HepG2 (cell line): Measurements from ENCODE around the gene ALMS1. TPM values are rescaled to one million over a fixed set of nuclear protein-coding genes. Genes with fewer than 3 reads are reported as not detected.

ENCODE experiments used
- ATAC-seq: fragments of 200-7000 bp; cut with Tn5 transposase; 3 replicates; pipeline ENCODE4 v1.9.1; 2020; ENCODE audit warnings: mild to moderate bottlenecking, moderate library complexity
- BruUV-seq: library from RNA; stranded (reverse); fragments of 400-500 nt; replicated peaks from 2 replicates; lab custom pipeline; 2021; lab: Mats Ljungman, UMichigan
- CTCF ChIA-PET: fragments of 300-600 bp; formaldehyde crosslinking; extraction: SDS; loops from one replicate; lab custom pipeline; 2021; ENCODE audit warnings: low total read pairs, inconsistent platforms, low intra/inter-chr PET ratio; lab: Yijun Ruan, JAX
- POLR2A ChIA-PET: fragments of 350-600 bp; sonication (Branson Sonifier 250); formaldehyde crosslinking; loops from one replicate; lab custom pipeline; 2020; ENCODE audit warnings: antibody characterized with exemption, inconsistent platforms; lab: Yijun Ruan, JAX
- DNase-seq: peaks from one replicate; pipeline ENCODE4 v3.0.0-alpha.2; 2015; ENCODE audit warnings: low spot score
- FAIRE-seq: peaks from 3 replicates; lab custom pipeline; 2011; peaks lifted over from hg19 to GRCh38; lab: Jason Lieb, UNC
- H2AFZ ChIP-seq: one replicate; pipeline ENCODE4 v1.6.1; 2011; ENCODE audit warnings: low read length, inconsistent platforms
- H3K27ac ChIP-seq: fragments of 300-600 bp; 3 replicates; pipeline ENCODE4 v1.8.0; 2011; ENCODE audit warnings: mixed run types, mild to moderate bottlenecking, mixed read lengths, low read length, inconsistent platforms; ENCODE audit not compliant: insufficient read depth; ENCODE audit errors: extremely low read length
- H3K27me3 ChIP-seq, 2 experiments: fragments of 200-600 bp in 1 of 2; 2 replicates in 1 of 2; 3 replicates in 1 of 2; pipeline versions ENCODE4 v1.6.0 to v1.8.0; 2011; ENCODE audit warnings: low read length in 2 of 2, mild to moderate bottlenecking in 2 of 2, moderate library complexity in 2 of 2, inconsistent platforms in 1 of 2; ENCODE audit not compliant: insufficient read depth in 2 of 2, control insufficient read depth in 1 of 2
- H3K36me3 ChIP-seq, 2 experiments: fragments of 200-600 bp in 1 of 2; replicated peaks in 1 of 2; 2 replicates in 1 of 2; 3 replicates in 1 of 2; pipeline versions ENCODE4 v1.5.1 to v1.8.0; 2011; ENCODE audit warnings: low read length in 2 of 2, inconsistent platforms in 1 of 2; ENCODE audit not compliant: insufficient read depth in 2 of 2, control insufficient read depth in 1 of 2
- H3K4me1 ChIP-seq: 2 replicates; pipeline ENCODE4 v1.5.1; 2012; ENCODE audit warnings: low read length, inconsistent platforms; ENCODE audit not compliant: insufficient read depth
- H3K4me2 ChIP-seq: 2 replicates; pipeline ENCODE4 v1.6.0; 2011; ENCODE audit warnings: low read depth, low read length, inconsistent platforms
- H3K4me3 ChIP-seq, 3 experiments: fragments of 200-600 bp in 1 of 3; sonication (generic), shearing (Covaris generic) in 1 of 3; replicated peaks in 1 of 3; 2 replicates each; pipeline ENCODE4 v1.5.1; 2011 to 2016; ENCODE audit warnings: low read length in 3 of 3, inconsistent platforms in 2 of 3, low read depth in 2 of 3, mild to moderate bottlenecking in 2 of 3, control low read depth in 1 of 3, mixed read lengths in 1 of 3; ENCODE audit not compliant: insufficient read depth in 1 of 3
- H3K79me2 ChIP-seq: one replicate; pipeline ENCODE4 v1.6.1; 2011; ENCODE audit warnings: low read length, inconsistent platforms; ENCODE audit not compliant: insufficient read depth
- H3K9ac ChIP-seq: 2 replicates; pipeline ENCODE4 v1.6.0; 2011; ENCODE audit warnings: mild to moderate bottlenecking, low read depth, low read length, inconsistent platforms; ENCODE audit not compliant: insufficient read depth
- H3K9me3 ChIP-seq: 2 replicates; pipeline ENCODE4 v1.5.1; 2012; ENCODE audit warnings: mild to moderate bottlenecking, low read length
- H4K20me1 ChIP-seq: 2 replicates; pipeline ENCODE4 v1.6.0; 2011; ENCODE audit warnings: inconsistent platforms, mild to moderate bottlenecking, low read length, moderate library complexity; ENCODE audit not compliant: insufficient read depth
- HDAC1 ChIP-seq: sonication (generic); formaldehyde crosslinking; IDR thresholded peaks from 2 replicates; pipeline ENCODE4 v1.5.1; 2020; ENCODE audit warnings: mild to moderate bottlenecking, missing genetic modification reagents
- HDAC2 ChIP-seq: sonication (generic); formaldehyde crosslinking; IDR thresholded peaks from 2 replicates; pipeline ENCODE4 v1.4.0; 2020; ENCODE audit warnings: missing genetic modification reagents
- MAFF ChIP-seq: IDR thresholded peaks from 2 replicates; pipeline ENCODE4 v1.6.1; 2011; ENCODE audit warnings: low read depth, low read length, improper control_type of control experiment
- PAX8 ChIP-seq: sonication (generic); formaldehyde crosslinking; IDR thresholded peaks from 2 replicates; pipeline ENCODE4 v1.8.0; 2022; ENCODE audit warnings: mild to moderate bottlenecking, missing genetic modification reagents, borderline replicate concordance
- SSRP1 ChIP-seq: IDR thresholded peaks from 2 replicates; pipeline ENCODE4 v1.6.1; 2016; ENCODE audit warnings: control low read depth
- TBX3 ChIP-seq: fragments of 450-650 bp; IDR thresholded peaks from 2 replicates; pipeline ENCODE4 v1.6.1; 2017; ENCODE audit warnings: antibody characterized with exemption, mild to moderate bottlenecking, inconsistent platforms, borderline replicate concordance
- ZNF224 ChIP-seq: sonication (generic); formaldehyde crosslinking; IDR thresholded peaks from 2 replicates; pipeline ENCODE4 v1.5.0; 2020; ENCODE audit warnings: mild to moderate bottlenecking, missing genetic modification reagents
- ZNF879 ChIP-seq: sonication (generic); formaldehyde crosslinking; IDR thresholded peaks from 2 replicates; pipeline ENCODE4 v1.8.1; 2023; ENCODE audit warnings: missing genetic modification reagents
- ZSCAN30 ChIP-seq: sonication (generic); formaldehyde crosslinking; IDR thresholded peaks from 2 replicates; pipeline ENCODE4 v1.5.0; 2020; ENCODE audit warnings: mild to moderate bottlenecking, missing genetic modification reagents
- ZSCAN31 ChIP-seq: sonication (generic); formaldehyde crosslinking; IDR thresholded peaks from 2 replicates; pipeline ENCODE4 v1.5.0; 2020; ENCODE audit warnings: low read depth, mild to moderate bottlenecking, missing genetic modification reagents
- WGBS: methylation state at CpG from one replicate; pipeline ENCODE4 v1.1.6; 2017; ENCODE audit warnings: low lambda C conversion rate; 5-methylcytosine and 5-hydroxymethylcytosine counted together
- in situ Hi-C: cut with HindIII; loops from 2 replicates; pipeline ENCODE4 v1.10.0; 2017; ENCODE audit warnings: low pct_unique_long_range_greater_than_20kb; ENCODE audit not compliant: extremely low pct_ligation_motif_present
- intact Hi-C: fragments of 100-400 bp; cut with micrococcal nuclease; formaldehyde crosslinking; loops from one replicate; pipeline ENCODE4 v1.10.0; 2022; ENCODE audit not compliant: unreplicated experiment
- polyA plus RNA-seq, 8 experiments: library from polyadenylated mRNA; depleted of rRNA in 3 of 8; stranded (reverse) in 7 of 8; unstranded in 1 of 8; fragments of >200 nt; fragmentation: Illumina TruSeq in 4 of 8; extraction: Trizol in 4 of 8; gene quantifications; 2 replicates each; pipeline versions ENCODE4 v1.2.1 to v1.2.3, GENCODE V29; 2011 to 2016; ENCODE audit warnings: low read depth in 4 of 8, missing spikeins in 1 of 8, mixed read lengths in 1 of 8; ENCODE audit not compliant: insufficient read depth in 1 of 8
- total RNA-seq, 5 experiments: library from RNA; depleted of rRNA; stranded (reverse); fragments of >200 nt; fragmentation: Illumina TruSeq; extraction: Trizol; gene quantifications; 2 replicates each; pipeline ENCODE4 v1.2.3, GENCODE V29; 2016; ENCODE audit warnings: low read depth in 1 of 5
- TF ChIP-seq, protein P1 (sequence below): sonication (generic); formaldehyde crosslinking; IDR thresholded peaks from 2 replicates; pipeline ENCODE4 v1.8.1; 2023; ENCODE audit warnings: mild to moderate bottlenecking, missing genetic modification reagents, borderline replicate concordance
- TF ChIP-seq, protein P2 (sequence below): sonication (generic); formaldehyde crosslinking; IDR thresholded peaks from 2 replicates; pipeline ENCODE4 v1.5.1; 2020; ENCODE audit warnings: mild to moderate bottlenecking, missing genetic modification reagents, borderline replicate concordance
- TF ChIP-seq, protein P3 (sequence below): sonication (generic); formaldehyde crosslinking; IDR thresholded peaks from 2 replicates; pipeline ENCODE4 v1.4.0; 2020; ENCODE audit warnings: missing genetic modification reagents; ENCODE audit errors: not compliant biosample characterization
- TF ChIP-seq, protein P4 (sequence below): sonication (generic); formaldehyde crosslinking; IDR thresholded peaks from 2 replicates; pipeline ENCODE4 v1.5.0; 2020; ENCODE audit warnings: mild to moderate bottlenecking, low read depth, missing genetic modification reagents, borderline replicate concordance
- TF ChIP-seq, protein P5 (sequence below): sonication (generic); formaldehyde crosslinking; IDR thresholded peaks from 2 replicates; pipeline ENCODE4 v1.4.0; 2020; ENCODE audit warnings: missing genetic modification reagents
- TF ChIP-seq, protein P6 (sequence below): sonication (generic); formaldehyde crosslinking; IDR thresholded peaks from 2 replicates; pipeline ENCODE4 v1.8.0; 2022; ENCODE audit warnings: missing genetic modification reagents, mild to moderate bottlenecking, borderline replicate concordance

ALMS1 gene
- total and polyA plus RNA-seq, 2 of the 13 experiments (the other 11 are each of a cell fraction or from before 2014, with no cell fraction given), result 12.9 to 21.2 TPM

DNA sequence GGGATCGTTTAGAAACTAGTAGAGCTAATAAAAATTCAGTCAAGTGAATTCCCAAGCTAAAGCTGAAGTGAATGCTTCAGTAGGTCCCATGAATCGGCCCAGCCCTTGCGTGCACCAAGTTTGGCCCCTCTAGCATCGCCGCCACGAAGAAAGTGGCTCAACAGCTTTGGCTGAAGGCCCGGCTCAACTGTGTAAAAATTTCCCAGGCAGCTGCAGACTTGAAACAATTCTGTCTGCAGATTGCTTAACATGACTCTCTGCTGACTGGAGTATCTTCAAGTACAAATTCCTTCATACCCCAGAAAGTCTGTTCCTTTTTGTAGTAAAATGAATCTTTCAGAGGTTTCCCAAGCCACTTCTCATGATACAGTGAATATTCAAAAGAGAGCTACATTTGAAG is 32.7 kb downstream of the ALMS1 start:
- H3K4me1 ChIP-seq, result no peaks in the 10 kb centered on the region
- H2AFZ ChIP-seq, result no peak overlapping the region
- H3K9ac ChIP-seq, result no peak overlapping the region
- CTCF ChIA-PET, result no interaction called here
- WGBS, result 94% methylated on average over 7 of the region's 7 CpGs
- H3K4me2 ChIP-seq, result no peak overlapping the region
- H3K4me3 ChIP-seq, result no peak overlapping the region
- no TSS peak for BruUV-seq
- intact Hi-C loops (no loop called here), in situ Hi-C loops (no loop called here)
- H3K27ac ChIP-seq, result no peak overlapping the region
- no peaks in the 10 kb centered on the region for H3K79me2 ChIP-seq
- no peaks in the 10 kb centered on the region for H4K20me1 ChIP-seq
- no peaks in the 10 kb centered on the region for H3K9me3 ChIP-seq
- DNase-seq (no peak), FAIRE-seq (no peak), ATAC-seq (no peak)
- POLR2A ChIA-PET, result no interaction called here
- peaks cover 3 to 15% of the 10 kb centered on the region in 2 experiments; a peak in 3 of 5 replicates for H3K36me3 ChIP-seq
- H3K27me3 ChIP-seq, result no peaks in the 10 kb centered on the region
- TF ChIP-seq, protein P1, sequence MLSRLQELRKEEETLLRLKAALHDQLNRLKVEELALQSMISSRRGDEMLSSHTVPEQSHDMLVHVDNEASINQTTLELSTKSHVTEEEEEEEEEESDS, result no peak
- TF ChIP-seq SSRP1 (CRISPR knock-in tag) (no peak), PAX8 (CRISPR knock-in tag) (no peak), ZSCAN31 (no peak), TBX3 (no peak), HDAC1 (CRISPR knock-in tag) (no peak), HDAC2 (CRISPR knock-in tag) (no peak), ZNF879 (no peak), ZNF224 (CRISPR knock-in tag) (no peak), MAFF (no peak), ZSCAN30 (no peak)
- TF ChIP-seq, protein P2, sequence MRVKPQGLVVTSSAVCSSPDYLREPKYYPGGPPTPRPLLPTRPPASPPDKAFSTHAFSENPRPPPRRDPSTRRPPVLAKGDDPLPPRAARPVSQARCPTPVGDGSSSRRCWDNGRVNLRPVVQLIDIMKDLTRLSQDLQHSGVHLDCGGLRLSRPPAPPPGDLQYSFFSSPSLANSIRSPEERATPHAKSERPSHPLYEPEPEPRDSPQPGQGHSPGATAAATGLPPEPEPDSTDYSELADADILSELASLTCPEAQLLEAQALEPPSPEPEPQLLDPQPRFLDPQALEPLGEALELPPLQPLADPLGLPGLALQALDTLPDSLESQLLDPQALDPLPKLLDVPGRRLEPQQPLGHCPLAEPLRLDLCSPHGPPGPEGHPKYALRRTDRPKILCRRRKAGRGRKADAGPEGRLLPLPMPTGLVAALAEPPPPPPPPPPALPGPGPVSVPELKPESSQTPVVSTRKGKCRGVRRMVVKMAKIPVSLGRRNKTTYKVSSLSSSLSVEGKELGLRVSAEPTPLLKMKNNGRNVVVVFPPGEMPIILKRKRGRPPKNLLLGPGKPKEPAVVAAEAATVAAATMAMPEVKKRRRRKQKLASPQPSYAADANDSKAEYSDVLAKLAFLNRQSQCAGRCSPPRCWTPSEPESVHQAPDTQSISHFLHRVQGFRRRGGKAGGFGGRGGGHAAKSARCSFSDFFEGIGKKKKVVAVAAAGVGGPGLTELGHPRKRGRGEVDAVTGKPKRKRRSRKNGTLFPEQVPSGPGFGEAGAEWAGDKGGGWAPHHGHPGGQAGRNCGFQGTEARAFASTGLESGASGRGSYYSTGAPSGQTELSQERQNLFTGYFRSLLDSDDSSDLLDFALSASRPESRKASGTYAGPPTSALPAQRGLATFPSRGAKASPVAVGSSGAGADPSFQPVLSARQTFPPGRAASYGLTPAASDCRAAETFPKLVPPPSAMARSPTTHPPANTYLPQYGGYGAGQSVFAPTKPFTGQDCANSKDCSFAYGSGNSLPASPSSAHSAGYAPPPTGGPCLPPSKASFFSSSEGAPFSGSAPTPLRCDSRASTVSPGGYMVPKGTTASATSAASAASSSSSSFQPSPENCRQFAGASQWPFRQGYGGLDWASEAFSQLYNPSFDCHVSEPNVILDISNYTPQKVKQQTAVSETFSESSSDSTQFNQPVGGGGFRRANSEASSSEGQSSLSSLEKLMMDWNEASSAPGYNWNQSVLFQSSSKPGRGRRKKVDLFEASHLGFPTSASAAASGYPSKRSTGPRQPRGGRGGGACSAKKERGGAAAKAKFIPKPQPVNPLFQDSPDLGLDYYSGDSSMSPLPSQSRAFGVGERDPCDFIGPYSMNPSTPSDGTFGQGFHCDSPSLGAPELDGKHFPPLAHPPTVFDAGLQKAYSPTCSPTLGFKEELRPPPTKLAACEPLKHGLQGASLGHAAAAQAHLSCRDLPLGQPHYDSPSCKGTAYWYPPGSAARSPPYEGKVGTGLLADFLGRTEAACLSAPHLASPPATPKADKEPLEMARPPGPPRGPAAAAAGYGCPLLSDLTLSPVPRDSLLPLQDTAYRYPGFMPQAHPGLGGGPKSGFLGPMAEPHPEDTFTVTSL (CRISPR knock-in tag), result no peak
- TF ChIP-seq, protein P3, sequence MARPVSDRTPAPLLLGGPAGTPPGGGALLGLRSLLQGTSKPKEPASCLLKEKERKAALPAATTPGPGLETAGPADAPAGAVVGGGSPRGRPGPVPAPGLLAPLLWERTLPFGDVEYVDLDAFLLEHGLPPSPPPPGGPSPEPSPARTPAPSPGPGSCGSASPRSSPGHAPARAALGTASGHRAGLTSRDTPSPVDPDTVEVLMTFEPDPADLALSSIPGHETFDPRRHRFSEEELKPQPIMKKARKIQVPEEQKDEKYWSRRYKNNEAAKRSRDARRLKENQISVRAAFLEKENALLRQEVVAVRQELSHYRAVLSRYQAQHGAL, result no peak
- TF ChIP-seq, protein P4, sequence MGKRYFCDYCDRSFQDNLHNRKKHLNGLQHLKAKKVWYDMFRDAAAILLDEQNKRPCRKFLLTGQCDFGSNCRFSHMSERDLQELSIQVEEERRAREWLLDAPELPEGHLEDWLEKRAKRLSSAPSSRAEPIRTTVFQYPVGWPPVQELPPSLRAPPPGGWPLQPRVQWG (CRISPR knock-in tag), result no peak
- TF ChIP-seq, protein P5, sequence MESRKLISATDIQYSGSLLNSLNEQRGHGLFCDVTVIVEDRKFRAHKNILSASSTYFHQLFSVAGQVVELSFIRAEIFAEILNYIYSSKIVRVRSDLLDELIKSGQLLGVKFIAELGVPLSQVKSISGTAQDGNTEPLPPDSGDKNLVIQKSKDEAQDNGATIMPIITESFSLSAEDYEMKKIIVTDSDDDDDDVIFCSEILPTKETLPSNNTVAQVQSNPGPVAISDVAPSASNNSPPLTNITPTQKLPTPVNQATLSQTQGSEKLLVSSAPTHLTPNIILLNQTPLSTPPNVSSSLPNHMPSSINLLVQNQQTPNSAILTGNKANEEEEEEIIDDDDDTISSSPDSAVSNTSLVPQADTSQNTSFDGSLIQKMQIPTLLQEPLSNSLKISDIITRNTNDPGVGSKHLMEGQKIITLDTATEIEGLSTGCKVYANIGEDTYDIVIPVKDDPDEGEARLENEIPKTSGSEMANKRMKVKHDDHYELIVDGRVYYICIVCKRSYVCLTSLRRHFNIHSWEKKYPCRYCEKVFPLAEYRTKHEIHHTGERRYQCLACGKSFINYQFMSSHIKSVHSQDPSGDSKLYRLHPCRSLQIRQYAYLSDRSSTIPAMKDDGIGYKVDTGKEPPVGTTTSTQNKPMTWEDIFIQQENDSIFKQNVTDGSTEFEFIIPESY (CRISPR knock-in tag), result no peak
- TF ChIP-seq, protein P6, sequence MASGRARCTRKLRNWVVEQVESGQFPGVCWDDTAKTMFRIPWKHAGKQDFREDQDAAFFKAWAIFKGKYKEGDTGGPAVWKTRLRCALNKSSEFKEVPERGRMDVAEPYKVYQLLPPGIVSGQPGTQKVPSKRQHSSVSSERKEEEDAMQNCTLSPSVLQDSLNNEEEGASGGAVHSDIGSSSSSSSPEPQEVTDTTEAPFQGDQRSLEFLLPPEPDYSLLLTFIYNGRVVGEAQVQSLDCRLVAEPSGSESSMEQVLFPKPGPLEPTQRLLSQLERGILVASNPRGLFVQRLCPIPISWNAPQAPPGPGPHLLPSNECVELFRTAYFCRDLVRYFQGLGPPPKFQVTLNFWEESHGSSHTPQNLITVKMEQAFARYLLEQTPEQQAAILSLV (CRISPR knock-in tag), result no peak
